ENCODE measurements around the gene ADGRL3.
"Not testable (repeated sequence)": the region's sequence is repeated elsewhere in the genome, so short reads cannot be mapped to it uniquely, and the experiment has no call there.

The ADGRL3 gene

DNA sequence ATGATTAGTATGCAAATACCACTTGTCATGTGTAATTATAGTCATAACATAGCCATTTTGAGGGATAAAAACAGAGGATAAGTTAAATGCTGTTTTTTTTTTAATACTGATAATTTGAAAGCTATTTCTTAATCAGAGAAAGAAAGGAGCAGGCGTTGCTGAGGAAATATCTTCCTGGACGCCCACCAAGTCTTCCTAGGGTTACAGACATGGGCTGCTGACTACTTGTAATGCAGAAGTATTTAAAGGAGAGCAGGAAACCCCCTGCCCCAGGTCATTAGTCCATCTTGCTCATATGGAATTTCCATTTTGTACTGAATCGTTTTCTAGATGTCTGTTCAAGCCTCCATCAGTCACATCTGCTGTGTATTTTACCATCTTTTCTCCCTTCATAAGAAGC, 176.2 kb downstream of the ADGRL3 start:
- no peak overlapping the region for H3K4me3 ChIP-seq (ENCODE audit: low read depth, low read length)
- no peak for DNase-seq (ENCODE audit: low read depth)
- TF ChIP-seq, protein P1, sequence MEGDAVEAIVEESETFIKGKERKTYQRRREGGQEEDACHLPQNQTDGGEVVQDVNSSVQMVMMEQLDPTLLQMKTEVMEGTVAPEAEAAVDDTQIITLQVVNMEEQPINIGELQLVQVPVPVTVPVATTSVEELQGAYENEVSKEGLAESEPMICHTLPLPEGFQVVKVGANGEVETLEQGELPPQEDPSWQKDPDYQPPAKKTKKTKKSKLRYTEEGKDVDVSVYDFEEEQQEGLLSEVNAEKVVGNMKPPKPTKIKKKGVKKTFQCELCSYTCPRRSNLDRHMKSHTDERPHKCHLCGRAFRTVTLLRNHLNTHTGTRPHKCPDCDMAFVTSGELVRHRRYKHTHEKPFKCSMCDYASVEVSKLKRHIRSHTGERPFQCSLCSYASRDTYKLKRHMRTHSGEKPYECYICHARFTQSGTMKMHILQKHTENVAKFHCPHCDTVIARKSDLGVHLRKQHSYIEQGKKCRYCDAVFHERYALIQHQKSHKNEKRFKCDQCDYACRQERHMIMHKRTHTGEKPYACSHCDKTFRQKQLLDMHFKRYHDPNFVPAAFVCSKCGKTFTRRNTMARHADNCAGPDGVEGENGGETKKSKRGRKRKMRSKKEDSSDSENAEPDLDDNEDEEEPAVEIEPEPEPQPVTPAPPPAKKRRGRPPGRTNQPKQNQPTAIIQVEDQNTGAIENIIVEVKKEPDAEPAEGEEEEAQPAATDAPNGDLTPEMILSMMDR (IDR thresholded peaks at IDR 0.05; ENCODE audit: low read depth, low read length, missing control alignments), result no peak

DNA sequence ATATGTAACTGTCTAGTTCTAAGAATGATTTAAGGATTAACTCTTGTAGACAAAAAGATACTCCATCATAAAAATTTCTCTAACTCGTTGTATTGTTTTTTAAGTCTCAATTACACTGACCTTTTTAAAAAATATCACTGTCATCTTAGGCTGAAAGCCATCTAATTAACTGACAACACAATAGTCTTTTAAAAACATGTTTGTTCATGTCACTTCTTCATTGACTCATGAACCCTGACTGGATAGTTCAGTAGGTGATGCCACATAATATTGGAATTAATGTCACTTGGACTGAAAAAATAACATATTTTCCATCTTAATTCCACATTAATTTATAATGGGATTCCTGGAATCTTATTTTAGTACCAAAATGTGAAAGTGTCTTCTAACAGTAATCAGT, 179.3 kb downstream of the ADGRL3 start:
- TF ChIP-seq, protein P1 (IDR thresholded peaks at IDR 0.05; ENCODE audit: low read depth, low read length, missing control alignments), result no peak
- DNase-seq (ENCODE audit: low read depth), result no peak
- H3K4me3 ChIP-seq (ENCODE audit: low read depth, low read length), result no peak overlapping the region

- TF ChIP-seq, protein P1 (IDR thresholded peaks at IDR 0.05; ENCODE audit: low read depth, low read length, missing control alignments), result no peak
- no peak for DNase-seq (ENCODE audit: low read depth)
- no peak overlapping the region for H3K4me3 ChIP-seq (ENCODE audit: low read depth, low read length)
Observed at GRCh38 chr4:61380865-61381264, 180.7 kb downstream of the ADGRL3 start.

- TF ChIP-seq, protein P1 (IDR thresholded peaks at IDR 0.05; ENCODE audit: low read depth, low read length, missing control alignments), result no peak
- DNase-seq (ENCODE audit: low read depth), result no peak
- H3K4me3 ChIP-seq (ENCODE audit: low read depth, low read length), result no peak overlapping the region
Observed at GRCh38 chr4:61385256-61385655, 185.1 kb downstream of the ADGRL3 start.

DNA sequence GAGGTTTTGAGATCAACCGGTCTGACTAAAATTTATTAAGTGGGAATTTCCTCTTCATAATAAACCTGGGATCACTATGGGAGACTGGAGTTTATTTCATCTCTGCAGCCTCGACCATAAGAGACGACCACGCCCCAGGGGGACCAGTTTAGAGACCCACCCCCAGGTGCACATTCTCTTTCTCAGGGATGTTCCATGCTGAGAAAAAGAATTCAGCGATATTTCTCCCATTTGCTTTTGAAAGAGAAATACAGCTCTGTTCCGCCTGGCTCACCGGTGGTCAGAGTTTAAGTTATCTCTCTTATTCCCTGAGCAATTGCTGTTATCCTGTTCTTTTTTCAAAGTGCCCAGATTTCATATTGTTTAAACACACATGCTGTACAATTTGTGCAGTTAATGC, 187.2 kb downstream of the ADGRL3 start:
- not testable (repeated sequence) for DNase-seq (ENCODE audit: low read depth); H3K4me3 ChIP-seq (ENCODE audit: low read depth, low read length)

- no peak overlapping the region for H3K4me3 ChIP-seq (ENCODE audit: low read depth, low read length)
- DNase-seq (ENCODE audit: low read depth), result no peak
- TF ChIP-seq, protein P1 (IDR thresholded peaks at IDR 0.05; ENCODE audit: low read depth, low read length, missing control alignments), result no peak
Observed at GRCh38 chr4:61389640-61390039, 189.5 kb downstream of the ADGRL3 start.

- TF ChIP-seq, protein P1 (IDR thresholded peaks at IDR 0.05; ENCODE audit: low read depth, low read length, missing control alignments), result no peak
- no peak for DNase-seq (ENCODE audit: low read depth)
- no peak overlapping the region for H3K4me3 ChIP-seq (ENCODE audit: low read depth, low read length)
Observed at GRCh38 chr4:61395754-61396153, 195.6 kb downstream of the ADGRL3 start.

DNA sequence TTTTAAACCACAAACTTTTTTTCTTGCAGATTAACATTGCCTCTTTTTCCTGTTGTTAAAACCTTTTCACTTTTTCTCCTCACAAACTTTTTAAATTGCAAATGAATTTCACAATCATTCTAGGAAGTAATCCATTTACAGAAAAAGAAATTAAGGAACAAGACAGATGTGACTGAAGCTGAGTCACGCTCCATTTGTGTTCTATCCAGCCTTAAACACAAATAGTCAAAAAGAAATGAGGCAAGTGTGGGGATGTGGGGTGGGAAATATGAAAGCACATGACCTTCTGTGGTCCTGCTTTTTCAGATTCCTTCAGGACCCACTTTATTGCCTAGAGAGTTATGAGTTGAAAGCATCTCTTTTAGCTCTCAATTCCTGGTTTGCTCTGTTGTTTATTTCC, 197.0 kb downstream of the ADGRL3 start:
- no peak for DNase-seq (ENCODE audit: low read depth)
- TF ChIP-seq, protein P1 (IDR thresholded peaks at IDR 0.05; ENCODE audit: low read depth, low read length, missing control alignments), result no peak
- H3K4me3 ChIP-seq (ENCODE audit: low read depth, low read length), result no peak overlapping the region

All from GM12864 (cell line).